Kidney tubule cell (primary cell): ENCODE results near the gene PTPRZ1.

Source experiments
- DNase-seq: peaks from one replicate; pipeline ENCODE4 v3.0.0-alpha.2; 2018; ENCODE audit warnings: low spot score

PTPRZ1 gene

GRCh38 chr7:122054393-122054792 is 181.4 kb downstream of the PTPRZ1 start:
- no peak for DNase-seq

GRCh38 chr7:122055073-122055472 is 182.1 kb downstream of the PTPRZ1 start:
- peak; percentile 15 for DNase-seq

- peak; percentile 17 for DNase-seq
These were observed 184.0 kb downstream of the PTPRZ1 start for GRCh38 chr7:122056977-122057376.

- no peak for DNase-seq
These were observed 186.6 kb downstream of the PTPRZ1 start for GRCh38 chr7:122059542-122059941.

- no peak for DNase-seq
These were observed 190.2 kb downstream of the PTPRZ1 start for GRCh38 chr7:122063146-122063545.

- no peak for DNase-seq
These were observed 192.0 kb downstream of the PTPRZ1 start for GRCh38 chr7:122064971-122065370.

- DNase-seq: no peak
These were observed 194.1 kb downstream of the PTPRZ1 start for GRCh38 chr7:122067077-122067476.

- DNase-seq: no peak
These were observed 195.1 kb downstream of the PTPRZ1 start for GRCh38 chr7:122068046-122068445.

GRCh38 chr7:122068999-122069398 is 196.0 kb downstream of the PTPRZ1 start:
- DNase-seq: no peak

- DNase-seq: no peak
These were observed 197.1 kb downstream of the PTPRZ1 start for GRCh38 chr7:122070062-122070461.

- no peak for DNase-seq
These were observed 197.9 kb downstream of the PTPRZ1 start for GRCh38 chr7:122070834-122071233.

- DNase-seq: no peak
These were observed 199.3 kb downstream of the PTPRZ1 start for GRCh38 chr7:122072272-122072671.

- DNase-seq: no peak
These were observed 200.1 kb downstream of the PTPRZ1 start for GRCh38 chr7:122072924-122073599.

- no peak for DNase-seq
These were observed 200.7 kb downstream of the PTPRZ1 start for GRCh38 chr7:122073635-122074034.

- no peak for DNase-seq
These were observed 209.2 kb downstream of the PTPRZ1 start for GRCh38 chr7:122082160-122082559.

GRCh38 chr7:122082670-122083069 is 209.7 kb downstream of the PTPRZ1 start:
- no peak for DNase-seq

- peak; percentile 76 for DNase-seq
These were observed 220.2 kb downstream of the PTPRZ1 start for GRCh38 chr7:122092964-122093797.

- no peak for DNase-seq
These were observed 221.6 kb downstream of the PTPRZ1 start for GRCh38 chr7:122094549-122094948.

GRCh38 chr7:122095642-122096041 is 222.7 kb downstream of the PTPRZ1 start:
- DNase-seq: no peak

- no peak for DNase-seq
These were observed 227.1 kb downstream of the PTPRZ1 start for GRCh38 chr7:122100021-122100420.

- no peak for DNase-seq
These were observed 230.1 kb downstream of the PTPRZ1 start for GRCh38 chr7:122103064-122103463.
